Ovary (tissue), 3 donors: ENCODE data around the gene LRRC75A.

ENCODE experiments used
- CTCF ChIP-seq, 3 donors: fragments of 450-650 bp in 2 of 3; fragments of 200-600 bp in 1 of 3; IDR thresholded peaks; one replicate each; pipeline versions ENCODE4 v1.5.1 to v1.8.0; 2016 to 2022; ENCODE audit warnings: antibody characterized with exemption in 3 of 3, mild to moderate bottlenecking in 1 of 3
- EP300 ChIP-seq: sonication (generic); formaldehyde crosslinking; IDR thresholded peaks from one replicate; pipeline ENCODE4 v1.6.1; 2017; ENCODE audit warnings: antibody characterized with exemption
- POLR2A ChIP-seq: fragments of 450-650 bp; IDR thresholded peaks from one replicate; pipeline ENCODE4 v1.6.1; 2017; ENCODE audit warnings: antibody characterized with exemption, mild to moderate bottlenecking, moderate library complexity
- donor health status: DM: no; HTN: no; CAD: no.

GRCh38 chr17:16470265-16470664, 21.7 kb downstream of the LRRC75A start:
- TF ChIP-seq CTCF (IDR thresholded peaks at IDR 0.05) (no peak), POLR2A (no peak), EP300 (no peak)
